Immature natural killer cell (primary cell): Measurements from ENCODE around the gene ANK2. TPM values are rescaled to one million over a fixed set of nuclear protein-coding genes. Genes with fewer than 3 reads are reported as not detected.

Experiments
- DNase-seq, 3 donors: peaks; one replicate each; pipeline ENCODE4 v3.0.0; 2022; ENCODE audit warnings: mixed read lengths in 1 of 3
- H3K27ac Mint-ChIP-seq, 6 donors: one replicate each; pipeline ENCODE4 v1.8.0; 2020; ENCODE audit warnings: mixed read lengths in 6 of 6, mild to moderate bottlenecking in 5 of 6, inconsistent platforms in 4 of 6, moderate library complexity in 3 of 6
- H3K27me3 Mint-ChIP-seq, 3 donors: one replicate each; pipeline ENCODE4 v1.8.0; 2020 to 2021; ENCODE audit warnings: low read depth in 3 of 3, mild to moderate bottlenecking in 3 of 3, mixed read lengths in 3 of 3, moderate library complexity in 3 of 3, inconsistent platforms in 1 of 3
- H3K36me3 Mint-ChIP-seq, 3 donors: one replicate each; pipeline ENCODE4 v1.8.0; 2020; ENCODE audit warnings: mixed read lengths in 3 of 3, inconsistent platforms in 2 of 3, mild to moderate bottlenecking in 2 of 3
- H3K4me1 Mint-ChIP-seq, 2 donors: one replicate each; pipeline ENCODE4 v1.8.0; 2020; ENCODE audit warnings: inconsistent platforms in 2 of 2, mild to moderate bottlenecking in 2 of 2, mixed read lengths in 2 of 2, moderate library complexity in 1 of 2
- H3K4me3 Mint-ChIP-seq, 5 donors: one replicate each; pipeline ENCODE4 v1.8.0; 2020; ENCODE audit warnings: mild to moderate bottlenecking in 5 of 5, mixed read lengths in 5 of 5, inconsistent platforms in 3 of 5, moderate library complexity in 3 of 5
- H3K9me3 Mint-ChIP-seq, 6 donors: one replicate each; pipeline ENCODE4 v1.8.0; 2020; ENCODE audit warnings: mild to moderate bottlenecking in 6 of 6, mixed read lengths in 6 of 6, inconsistent platforms in 4 of 6, moderate library complexity in 3 of 6
- polyA plus RNA-seq, 3 donors: library from polyadenylated mRNA; unstranded; fragments of 300-500 nt; fragmentation: Illumina TruSeq; gene quantifications; one replicate each; pipeline ENCODE4 v1.2.3, GENCODE V29; 2021

Gene ANK2
- polyA plus RNA-seq, 3 donors from 2014 or later, result not detected

DNA sequence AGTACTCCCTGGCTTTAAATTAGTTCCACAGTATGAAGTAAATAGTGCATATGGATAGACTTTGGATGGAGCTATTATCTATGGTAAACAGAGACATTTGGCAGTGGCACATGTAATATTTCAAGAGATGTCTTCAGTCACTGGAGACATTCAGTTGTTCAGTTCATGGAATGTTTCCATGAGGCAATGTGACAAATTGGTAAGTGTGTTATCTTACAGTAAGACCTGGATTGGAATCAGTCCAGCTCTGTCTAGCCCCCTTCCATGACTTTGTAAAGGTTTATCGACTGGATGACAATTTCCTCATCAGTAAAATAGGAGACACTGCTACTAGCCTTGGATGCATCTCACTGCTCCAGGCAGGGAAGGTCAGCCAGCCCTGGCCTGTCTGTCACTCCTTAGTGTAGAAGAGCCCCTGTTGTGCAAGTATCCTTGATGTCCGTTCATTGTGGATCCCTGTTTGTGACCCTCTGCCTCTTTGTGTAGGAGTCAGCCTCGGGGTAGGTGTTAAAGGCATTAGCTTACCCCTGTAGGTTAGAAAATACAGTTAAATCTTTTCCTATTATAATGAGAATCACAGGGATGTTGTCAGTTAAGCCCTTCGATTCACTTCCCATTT lies 335.9 kb downstream of the ANK2 start:
- H3K4me1 Mint-ChIP-seq, result no peaks in the 10 kb centered on the region
- H3K4me3 Mint-ChIP-seq, result no peak overlapping the region
- no peaks in the 10 kb centered on the region for H3K36me3 Mint-ChIP-seq
- no peak overlapping the region for H3K27ac Mint-ChIP-seq
- peaks cover 0 to 12% (median 3%) of the 10 kb centered on the region in 3 donors for H3K27me3 Mint-ChIP-seq
- no peak for DNase-seq
- no peaks in the 10 kb centered on the region for H3K9me3 Mint-ChIP-seq

DNA sequence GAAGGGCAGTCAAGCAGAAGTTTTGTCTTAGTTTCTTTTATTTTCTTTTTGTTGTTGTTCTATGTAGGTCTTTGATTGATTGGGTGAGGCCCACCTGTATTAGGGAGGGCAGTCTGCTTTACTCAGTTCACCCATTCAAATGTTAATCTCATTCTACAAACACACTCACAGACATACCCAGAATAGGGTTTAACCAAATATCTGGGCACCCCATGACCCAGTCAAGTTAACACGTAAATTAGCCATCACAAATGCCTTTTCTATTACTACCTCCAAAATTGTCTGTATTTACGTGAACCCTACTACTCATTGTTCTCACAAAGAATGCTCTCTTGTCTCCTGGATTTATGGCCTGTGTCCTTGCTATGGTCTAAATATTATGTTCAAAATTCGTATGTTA lies 339.7 kb downstream of the ANK2 start:
- Mint-ChIP-seq H3K9me3 (no peaks in the 10 kb centered on the region), H3K36me3 (no peaks in the 10 kb centered on the region), H3K4me1 (no peaks in the 10 kb centered on the region), H3K27me3 (peaks cover 0 to 12% (median 3%) of the 10 kb centered on the region in 3 donors), H3K4me3 (no peak overlapping the region), H3K27ac (no peak overlapping the region)
- no peak for DNase-seq

DNA sequence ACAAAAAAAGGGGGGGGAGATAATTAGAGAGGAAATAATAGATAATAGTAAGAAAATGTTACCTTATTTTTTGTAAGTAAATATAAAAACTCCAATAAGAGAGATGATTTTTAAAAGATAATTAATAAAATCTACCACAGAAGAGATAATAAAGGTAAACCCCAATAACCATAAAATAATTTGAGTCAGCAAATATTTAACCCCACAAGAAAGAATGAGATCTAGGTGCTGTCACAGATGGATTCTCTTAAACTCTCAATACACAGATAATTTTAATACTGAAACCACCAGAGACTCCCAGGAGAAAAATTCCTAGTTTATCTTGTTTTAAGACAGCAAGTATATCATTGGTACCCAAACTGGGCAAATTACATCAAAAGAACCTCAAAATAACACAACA lies 341.4 kb downstream of the ANK2 start:
- H3K4me1 Mint-ChIP-seq, result no peaks in the 10 kb centered on the region
- peaks cover 0 to 8% (median 3%) of the 10 kb centered on the region in 3 donors for H3K27me3 Mint-ChIP-seq
- H3K9me3 Mint-ChIP-seq, result no peaks in the 10 kb centered on the region
- H3K4me3 Mint-ChIP-seq, result no peak overlapping the region
- H3K36me3 Mint-ChIP-seq, result no peaks in the 10 kb centered on the region
- H3K27ac Mint-ChIP-seq, result no peak overlapping the region
- no peak for DNase-seq

DNA sequence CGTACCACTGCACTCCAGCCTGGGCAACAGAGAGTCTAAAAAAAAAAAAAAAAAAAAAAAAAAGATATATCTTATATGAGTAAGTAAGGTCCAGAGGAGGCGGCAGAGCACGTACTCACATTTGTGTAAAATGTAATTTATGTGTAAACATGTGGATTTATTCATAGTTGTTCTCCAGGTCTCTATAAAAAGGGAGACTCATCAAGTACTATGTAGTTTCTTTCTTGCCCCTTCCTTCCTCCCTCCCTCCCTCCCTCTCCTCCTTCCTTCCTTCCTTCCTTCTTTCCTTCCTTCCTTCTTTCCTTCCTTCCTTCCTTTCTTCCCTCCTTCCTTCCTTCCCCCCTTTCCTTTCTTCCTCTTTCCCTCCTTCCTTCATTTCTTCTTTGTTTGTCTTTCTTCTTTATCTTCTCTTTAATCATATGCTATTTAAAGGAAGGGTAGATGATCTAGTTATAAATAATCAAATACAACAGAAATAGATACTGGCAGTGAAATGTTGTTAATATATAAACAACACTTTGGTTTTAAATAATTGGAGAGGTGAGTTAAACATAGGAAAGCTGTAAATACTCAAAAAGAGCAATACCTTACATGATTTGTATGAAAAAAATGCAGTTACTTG lies 344.8 kb downstream of the ANK2 start:
- no peak overlapping the region for H3K4me3 Mint-ChIP-seq
- DNase-seq, result no peak
- H3K9me3 Mint-ChIP-seq, result no peaks in the 10 kb centered on the region
- no peak overlapping the region for H3K27ac Mint-ChIP-seq
- H3K27me3 Mint-ChIP-seq, result peaks cover 0 to 3% (median 2%) of the 10 kb centered on the region in 3 donors
- H3K36me3 Mint-ChIP-seq, result no peaks in the 10 kb centered on the region
- H3K4me1 Mint-ChIP-seq, result no peaks in the 10 kb centered on the region

DNA sequence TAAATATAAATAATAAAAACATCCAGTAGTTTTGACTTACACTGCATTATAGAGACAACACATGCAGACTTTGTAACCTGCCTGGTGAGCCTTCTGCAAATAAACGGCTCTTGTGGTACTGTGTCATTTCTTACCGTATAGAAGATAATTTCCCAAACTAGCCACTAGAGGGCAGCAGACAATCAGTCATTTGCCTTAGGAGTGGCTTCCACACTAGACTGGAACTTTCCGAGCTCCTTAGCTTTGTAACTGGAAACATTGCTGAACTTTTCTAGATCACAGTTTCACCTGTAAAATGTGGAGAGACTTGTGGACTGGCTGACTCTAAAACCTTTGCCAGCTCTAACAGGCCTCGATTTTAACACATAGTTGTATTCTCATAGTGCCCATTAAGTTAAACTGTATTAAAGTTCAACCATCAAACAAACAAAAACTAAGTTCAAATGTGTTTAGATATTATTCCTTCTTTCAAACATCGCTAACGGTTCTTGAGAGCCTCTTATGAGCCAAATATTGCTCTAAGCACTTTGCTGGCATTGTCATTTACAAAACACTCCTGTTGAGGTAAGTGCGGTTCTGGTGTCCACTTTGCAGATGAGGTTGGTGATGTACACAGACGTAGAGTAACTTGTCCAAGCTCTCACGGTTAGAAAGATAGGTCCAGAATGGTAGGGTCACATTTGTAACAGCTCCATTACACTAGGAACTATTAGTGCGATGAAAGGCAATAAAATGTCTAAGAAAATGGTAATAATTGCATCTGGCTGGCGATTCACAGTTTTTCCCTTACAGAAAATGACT lies 345.5 kb downstream of the ANK2 start:
- H3K4me1 Mint-ChIP-seq, result no peaks in the 10 kb centered on the region
- H3K27me3 Mint-ChIP-seq, result peaks cover 0 to 2% (median 2%) of the 10 kb centered on the region in 3 donors
- DNase-seq, result peak; percentile 55 to 68 (median 64)
- no peaks in the 10 kb centered on the region for H3K9me3 Mint-ChIP-seq
- H3K36me3 Mint-ChIP-seq, result no peaks in the 10 kb centered on the region
- no peak overlapping the region for H3K4me3 Mint-ChIP-seq
- no peak overlapping the region for H3K27ac Mint-ChIP-seq

DNA sequence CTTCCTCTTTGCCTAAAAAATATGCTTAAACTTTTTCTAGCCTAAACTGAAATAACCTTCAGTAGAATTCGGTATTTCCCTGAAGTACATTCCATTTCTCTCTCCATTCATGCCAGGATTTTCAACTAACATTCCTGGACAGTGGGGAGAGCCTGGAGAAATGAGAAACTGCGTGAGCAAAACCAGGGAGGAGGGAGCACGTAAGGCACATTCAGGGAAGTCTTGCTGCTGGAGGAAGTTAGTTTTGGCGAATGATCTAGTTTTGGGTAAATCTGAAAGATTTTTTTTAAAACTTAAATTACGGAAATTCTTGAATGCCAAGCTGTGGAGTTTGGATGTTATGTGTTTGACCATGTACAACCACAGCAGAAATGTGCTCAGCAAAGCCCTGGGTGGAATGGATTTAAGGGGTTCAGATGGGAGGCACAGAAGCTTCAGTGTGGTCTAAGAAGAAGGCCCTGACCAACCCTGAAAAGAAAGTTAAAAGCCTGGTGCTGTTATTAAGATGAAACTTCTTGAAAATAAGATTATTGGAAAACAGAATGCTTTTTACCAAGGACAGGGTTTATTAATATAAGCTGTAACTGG lies 347.8 kb downstream of the ANK2 start:
- H3K9me3 Mint-ChIP-seq, result no peaks in the 10 kb centered on the region
- H3K4me1 Mint-ChIP-seq, result no peaks in the 10 kb centered on the region
- H3K27ac Mint-ChIP-seq, result no peak overlapping the region
- no peak overlapping the region for H3K4me3 Mint-ChIP-seq
- H3K27me3 Mint-ChIP-seq, result peaks cover 0 to 2% (median 2%) of the 10 kb centered on the region in 3 donors
- DNase-seq, result no peak
- no peaks in the 10 kb centered on the region for H3K36me3 Mint-ChIP-seq

DNA sequence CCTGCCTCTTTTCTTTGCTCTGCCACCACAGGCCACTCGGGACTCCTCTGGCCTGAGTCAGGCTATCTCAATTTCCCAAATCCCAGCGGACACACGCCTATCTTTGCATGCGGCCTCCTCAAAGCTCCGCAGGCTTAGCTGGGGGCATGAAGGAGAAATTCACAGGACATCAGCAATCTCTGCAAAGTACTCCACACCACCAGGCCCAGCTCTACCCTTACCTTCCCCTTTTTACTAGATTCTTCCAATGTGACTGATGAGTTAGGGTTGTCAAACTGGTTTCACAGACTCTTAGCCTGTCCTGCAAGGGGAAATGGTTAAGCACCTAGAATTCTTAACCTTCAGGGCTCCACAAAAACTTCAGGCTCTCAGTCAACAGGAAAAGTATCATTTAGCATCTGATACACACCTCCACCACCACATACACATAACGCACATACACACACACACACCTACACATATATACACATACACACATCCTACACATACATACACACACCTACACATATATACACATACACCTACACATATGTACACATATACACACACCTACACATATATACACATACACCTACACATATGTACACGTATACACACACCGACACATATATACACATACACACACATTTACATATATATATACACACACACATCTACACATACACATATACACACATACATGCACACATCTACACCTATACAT lies 349.1 kb downstream of the ANK2 start:
- Mint-ChIP-seq H3K36me3 (no peaks in the 10 kb centered on the region), H3K4me1 (no peaks in the 10 kb centered on the region), H3K9me3 (no peaks in the 10 kb centered on the region), H3K4me3 (no peak overlapping the region), H3K27ac (no peak overlapping the region), H3K27me3 (peaks cover 0 to 4% (median 2%) of the 10 kb centered on the region in 3 donors)
- DNase-seq, result no peak

DNA sequence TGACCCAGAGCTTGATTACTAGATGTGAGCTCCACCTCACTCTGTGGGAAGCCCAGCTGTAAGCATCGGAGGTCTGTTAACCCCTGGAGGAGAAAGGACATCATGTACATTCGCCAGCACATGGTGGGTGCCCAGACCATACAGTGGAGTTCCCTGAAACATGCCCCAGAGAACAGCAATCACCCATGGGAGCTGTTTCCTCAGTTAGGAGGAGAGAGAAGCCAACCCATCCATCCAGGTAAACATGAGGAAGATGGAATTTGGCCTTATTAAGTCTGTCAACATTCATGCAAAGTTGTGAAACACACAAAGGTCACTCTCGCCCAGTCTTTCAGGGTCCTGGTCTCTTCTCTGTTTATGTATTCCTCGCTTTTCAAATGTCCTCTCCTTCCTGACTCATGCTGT lies 354.7 kb downstream of the ANK2 start:
- Mint-ChIP-seq H3K9me3 (no peaks in the 10 kb centered on the region), H3K4me3 (no peak overlapping the region), H3K27ac (no peak overlapping the region), H3K27me3 (peaks cover 0 to 5% (median 0%) of the 10 kb centered on the region in 3 donors), H3K36me3 (no peaks in the 10 kb centered on the region), H3K4me1 (no peaks in the 10 kb centered on the region)
- DNase-seq, result no peak

DNA sequence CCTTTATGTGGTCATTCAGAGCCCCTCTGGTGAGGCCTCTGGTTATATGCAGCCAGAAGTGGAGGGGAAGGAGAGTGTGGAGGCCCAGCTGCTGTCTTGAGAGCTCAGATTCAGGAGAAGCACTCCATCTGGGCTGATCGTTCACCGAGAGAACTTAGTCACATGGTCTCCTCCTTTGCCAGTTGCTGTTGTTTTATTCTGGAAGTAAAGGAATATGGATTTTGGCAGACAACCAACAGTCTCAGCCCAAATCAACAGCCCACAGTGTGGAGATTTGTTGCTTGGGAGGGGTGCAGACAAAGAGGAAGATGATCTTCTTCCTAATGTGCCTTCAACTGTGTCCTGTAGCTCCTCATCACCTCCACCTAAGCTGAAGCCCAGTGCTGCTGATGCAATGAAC lies 355.4 kb downstream of the ANK2 start:
- no peaks in the 10 kb centered on the region for H3K4me1 Mint-ChIP-seq
- H3K9me3 Mint-ChIP-seq, result no peaks in the 10 kb centered on the region
- DNase-seq, result no peak
- H3K27ac Mint-ChIP-seq, result no peak overlapping the region
- no peak overlapping the region for H3K4me3 Mint-ChIP-seq
- peaks cover 0 to 6% (median 2%) of the 10 kb centered on the region in 3 donors for H3K27me3 Mint-ChIP-seq
- no peaks in the 10 kb centered on the region for H3K36me3 Mint-ChIP-seq

DNA sequence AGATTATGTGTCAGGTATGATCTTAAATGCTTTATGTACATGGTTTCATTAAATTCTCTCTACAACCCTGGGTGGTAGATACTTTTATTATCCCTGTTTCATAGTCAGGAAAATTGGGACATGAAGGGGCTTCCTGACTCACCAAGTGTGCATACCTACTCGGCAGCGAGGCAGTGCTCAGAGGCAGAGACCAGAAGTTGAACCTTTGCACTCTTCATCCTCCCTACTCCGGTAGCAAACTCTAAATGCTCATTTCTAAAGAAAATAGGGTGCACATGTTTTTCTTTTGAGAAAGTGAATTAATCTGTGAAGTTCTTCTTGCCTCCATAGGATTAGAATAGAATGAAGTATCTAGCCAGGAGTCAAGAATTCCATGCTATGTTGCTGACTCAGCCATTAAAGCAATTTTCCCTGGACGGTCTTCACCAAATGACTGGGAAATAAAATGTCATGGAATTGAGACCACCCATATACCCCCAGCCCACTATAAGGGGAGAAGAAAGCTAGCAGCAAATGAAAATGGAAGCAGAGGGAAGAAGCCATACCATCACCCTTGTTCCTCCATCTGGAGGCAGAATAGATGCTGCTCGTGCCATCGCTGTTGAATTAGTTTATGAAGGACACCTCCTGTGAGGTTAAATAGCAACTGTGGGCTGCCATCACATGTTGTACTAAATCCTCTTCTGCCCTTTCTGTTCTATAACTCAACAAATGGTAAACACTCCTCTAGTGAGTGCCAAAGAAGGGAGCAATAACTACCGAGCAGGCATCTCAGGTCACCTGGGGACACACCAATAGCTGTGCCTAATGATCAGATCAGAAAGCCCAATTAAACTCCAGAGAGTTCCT lies 356.6 kb downstream of the ANK2 start:
- H3K27me3 Mint-ChIP-seq, result peaks cover 0 to 7% (median 2%) of the 10 kb centered on the region in 3 donors
- no peak overlapping the region for H3K4me3 Mint-ChIP-seq
- no peaks in the 10 kb centered on the region for H3K4me1 Mint-ChIP-seq
- no peaks in the 10 kb centered on the region for H3K9me3 Mint-ChIP-seq
- H3K27ac Mint-ChIP-seq, result no peak overlapping the region
- DNase-seq, result no peak
- no peaks in the 10 kb centered on the region for H3K36me3 Mint-ChIP-seq

DNA sequence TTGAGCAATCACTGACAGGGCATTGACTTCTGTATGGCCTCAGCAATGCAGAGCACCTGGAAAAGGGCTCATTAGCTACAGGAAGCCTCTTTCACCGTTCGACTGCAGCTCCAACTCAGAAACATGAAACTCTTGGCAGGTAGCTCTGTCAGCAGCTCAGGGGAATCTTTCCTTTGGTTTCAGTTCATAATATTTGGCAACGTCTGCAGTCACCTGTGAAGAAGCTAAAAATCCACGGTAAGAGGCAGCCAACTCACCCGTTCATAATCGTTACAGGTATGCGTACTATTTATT lies 357.2 kb downstream of the ANK2 start:
- H3K4me3 Mint-ChIP-seq, result no peak overlapping the region
- no peak overlapping the region for H3K27ac Mint-ChIP-seq
- no peak for DNase-seq
- peaks cover 0 to 8% (median 2%) of the 10 kb centered on the region in 3 donors for H3K27me3 Mint-ChIP-seq
- H3K36me3 Mint-ChIP-seq, result no peaks in the 10 kb centered on the region
- no peaks in the 10 kb centered on the region for H3K9me3 Mint-ChIP-seq
- H3K4me1 Mint-ChIP-seq, result no peaks in the 10 kb centered on the region

DNA sequence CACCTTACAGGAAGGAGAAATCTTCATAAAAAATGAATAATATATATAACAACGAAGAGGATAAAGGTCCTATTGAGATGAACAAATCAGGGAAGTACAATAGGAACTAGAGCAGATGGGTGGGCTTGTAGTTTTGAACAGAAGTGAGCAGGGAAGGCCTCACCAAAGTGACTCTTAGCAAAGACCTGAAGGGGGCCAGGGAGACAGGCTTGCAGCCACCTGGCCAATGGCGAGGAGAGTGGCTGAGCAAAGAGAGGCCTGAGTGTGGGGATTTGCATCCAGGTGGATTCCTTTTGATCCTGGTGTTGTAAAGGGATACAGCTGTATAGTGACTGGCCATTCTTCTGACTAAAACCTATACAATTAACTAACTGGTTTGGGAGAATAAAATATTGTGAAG lies 358.0 kb downstream of the ANK2 start:
- no peaks in the 10 kb centered on the region for H3K9me3 Mint-ChIP-seq
- H3K4me3 Mint-ChIP-seq, result no peak overlapping the region
- no peaks in the 10 kb centered on the region for H3K4me1 Mint-ChIP-seq
- no peak for DNase-seq
- H3K27me3 Mint-ChIP-seq, result peaks cover 2 to 11% (median 2%) of the 10 kb centered on the region in 3 donors
- no peak overlapping the region for H3K27ac Mint-ChIP-seq
- H3K36me3 Mint-ChIP-seq, result no peaks in the 10 kb centered on the region

DNA sequence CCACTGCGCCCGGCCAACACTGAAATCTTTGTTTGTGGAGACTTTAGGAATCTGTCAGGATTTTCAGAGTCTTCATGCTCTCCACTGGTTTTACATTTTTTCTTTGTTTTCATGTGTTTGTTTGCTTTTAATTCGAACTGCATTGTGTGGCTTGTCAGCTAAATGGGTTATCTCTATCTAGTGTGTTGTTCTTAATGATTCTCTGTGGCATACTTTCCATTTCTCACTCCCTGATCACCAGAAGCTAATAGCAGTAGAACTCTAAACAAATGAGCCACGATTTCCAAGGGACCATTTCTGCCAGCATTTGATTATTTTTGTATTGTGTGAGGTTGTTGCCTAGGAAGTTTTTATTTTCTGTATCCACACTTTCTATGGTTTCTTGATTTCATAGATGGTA lies 359.7 kb downstream of the ANK2 start:
- Mint-ChIP-seq H3K27ac (no peak overlapping the region), H3K36me3 (no peaks in the 10 kb centered on the region), H3K27me3 (peaks cover 6 to 9% (median 8%) of the 10 kb centered on the region in 3 donors), H3K9me3 (no peaks in the 10 kb centered on the region), H3K4me3 (no peak overlapping the region), H3K4me1 (no peaks in the 10 kb centered on the region)
- no peak for DNase-seq
